ENCODE results near the gene ITGB8.
"Not testable (repeated sequence)": the region's sequence is repeated elsewhere in the genome, so short reads cannot be mapped to it uniquely, and the experiment has no call there.

ITGB8 gene

DNA sequence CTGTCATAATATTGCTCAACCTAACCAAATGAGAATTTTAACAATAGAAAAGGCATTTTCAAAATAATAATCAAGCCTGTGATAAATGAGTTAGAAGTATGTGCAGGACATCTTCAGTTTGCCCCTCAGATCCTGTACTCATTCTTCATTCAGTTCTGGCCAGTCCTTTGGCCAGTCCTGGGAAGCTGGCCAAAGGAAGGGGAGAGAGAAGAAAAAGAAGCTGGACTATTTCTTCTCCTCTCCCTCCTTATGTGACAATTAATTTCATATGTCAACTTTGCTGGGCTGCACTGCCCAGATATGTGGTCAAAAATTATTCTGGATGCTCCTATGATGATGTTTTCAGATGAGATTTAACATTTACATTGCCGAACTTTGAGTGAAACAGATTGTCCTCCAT is 31.6 kb upstream of the ITGB8 start:
- Histone ChIP-seq H3K4me3 (ENCODE audit: low read length in 2 of 2) (no peak overlapping the region), H3K23ac (ENCODE audit: low read depth, low read length, poor library complexity) (no peak overlapping the region), H2BK12ac (ENCODE audit: low read length) (no peak overlapping the region), H3K79me1 (ENCODE audit: low read depth, low read length) (no peaks in the 10 kb centered on the region), H3K4me1 (ENCODE audit: control insufficient read depth in 2 of 2, insufficient read depth in 1 of 2, low read depth in 1 of 2, low read length in 2 of 2) (no peaks in the 10 kb centered on the region), H4K91ac (ENCODE audit: low read depth, low read length, poor library complexity) (no peak overlapping the region), H3K9me3 (replicated peaks in 1 of 2; ENCODE audit: control insufficient read depth in 2 of 2, insufficient read depth in 1 of 2, low read depth in 1 of 2, low read length in 2 of 2) (peaks cover 0 to 8% of the 10 kb centered on the region in 2 donors), H3K36me3 (replicated peaks in 1 of 2; ENCODE audit: control insufficient read depth in 2 of 2, insufficient read depth in 2 of 2, low read length in 2 of 2) (no peaks in the 10 kb centered on the region), H2AK5ac (ENCODE audit: low read depth, low read length) (no peak overlapping the region), H2BK5ac (ENCODE audit: low read length) (no peak overlapping the region), H3K14ac (ENCODE audit: low read length) (no peak overlapping the region), H3K9ac (ENCODE audit: low read depth, low read length, poor library complexity) (no peak overlapping the region), H4K8ac (ENCODE audit: low read depth, low read length) (no peak overlapping the region), H3K18ac (ENCODE audit: low read length) (no peak overlapping the region), H2BK15ac (ENCODE audit: low read length) (no peak overlapping the region), H2BK120ac (ENCODE audit: low read depth, low read length) (no peak overlapping the region), H2AFZ (ENCODE audit: low read length) (no peak overlapping the region), H3K4ac (ENCODE audit: low read length) (no peak overlapping the region), H3K27me3 (ENCODE audit: control insufficient read depth in 3 of 3, insufficient read depth in 3 of 3, low read depth in 1 of 3, low read length in 3 of 3) (no peaks in the 10 kb centered on the region), H3K27ac (replicated peaks; ENCODE audit: low read length) (no peak overlapping the region), H3K4me2 (ENCODE audit: insufficient read depth, low read length, poor library complexity, severe bottlenecking) (no peak overlapping the region)
- no CpG with 5 or more reads among the region's 1 CpG for whole genome bisulfite sequencing, 2 donors (ENCODE audit: extremely low coverage in 2 of 2, insufficient read length in 2 of 2, insufficient replicate concordance in 1 of 2)
- no peak for DNase-seq (ENCODE audit: low spot score)

DNA sequence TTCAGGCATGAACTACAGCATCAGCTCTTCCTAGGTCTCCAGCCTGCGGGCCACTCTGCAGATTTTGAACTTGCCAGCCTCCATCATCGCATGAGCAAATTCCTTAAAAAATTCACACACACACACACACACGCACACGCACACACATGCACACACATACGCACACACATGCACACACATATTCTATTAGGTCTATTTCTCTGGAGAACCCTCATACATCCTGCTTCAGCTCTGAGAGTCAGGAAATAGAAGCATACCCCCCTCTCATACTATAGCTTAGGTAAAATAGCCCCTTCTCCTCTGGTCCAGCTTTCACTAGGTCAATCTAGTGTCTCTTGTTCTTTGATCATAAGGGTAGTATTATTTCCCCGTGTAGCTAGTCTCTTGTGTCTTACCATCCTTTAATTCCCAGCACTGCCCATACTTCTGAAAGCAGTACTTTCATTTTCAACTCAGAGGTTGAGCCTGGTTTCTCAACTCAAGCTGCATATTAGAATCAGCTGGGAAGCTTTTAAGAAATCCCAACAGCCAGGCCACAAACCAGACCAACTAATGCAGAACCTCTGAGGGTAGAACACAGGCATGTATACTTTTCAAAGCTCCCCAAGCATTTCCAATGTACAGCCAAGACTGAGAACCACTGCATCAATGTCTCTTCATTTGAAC is 30.9 kb upstream of the ITGB8 start:
- DNase-seq (ENCODE audit: low spot score) = no peak
- no peak overlapping the region for H3K23ac ChIP-seq (ENCODE audit: low read depth, low read length, poor library complexity)
- H2AFZ ChIP-seq (ENCODE audit: low read length) = no peak overlapping the region
- H2AK5ac ChIP-seq (ENCODE audit: low read depth, low read length) = no peak overlapping the region
- H3K18ac ChIP-seq (ENCODE audit: low read length) = no peak overlapping the region
- no peak overlapping the region for H2BK120ac ChIP-seq (ENCODE audit: low read depth, low read length)
- no peaks in the 10 kb centered on the region for H3K27me3 ChIP-seq (ENCODE audit: control insufficient read depth in 3 of 3, insufficient read depth in 3 of 3, low read depth in 1 of 3, low read length in 3 of 3)
- H3K4me3 ChIP-seq (ENCODE audit: low read length in 2 of 2) = no peak overlapping the region
- H2BK15ac ChIP-seq (ENCODE audit: low read length) = no peak overlapping the region
- H4K8ac ChIP-seq (ENCODE audit: low read depth, low read length) = no peak overlapping the region
- H3K9me3 ChIP-seq (replicated peaks in 1 of 2; ENCODE audit: control insufficient read depth in 2 of 2, insufficient read depth in 1 of 2, low read depth in 1 of 2, low read length in 2 of 2) = peaks cover 0 to 7% of the 10 kb centered on the region in 2 donors
- H3K27ac ChIP-seq (replicated peaks; ENCODE audit: low read length) = no peak overlapping the region
- no peaks in the 10 kb centered on the region for H3K4me1 ChIP-seq (ENCODE audit: control insufficient read depth in 2 of 2, insufficient read depth in 1 of 2, low read depth in 1 of 2, low read length in 2 of 2)
- H3K4ac ChIP-seq (ENCODE audit: low read length) = no peak overlapping the region
- no peak overlapping the region for H3K4me2 ChIP-seq (ENCODE audit: insufficient read depth, low read length, poor library complexity, severe bottlenecking)
- H4K91ac ChIP-seq (ENCODE audit: low read depth, low read length, poor library complexity) = no peak overlapping the region
- no peaks in the 10 kb centered on the region for H3K79me1 ChIP-seq (ENCODE audit: low read depth, low read length)
- no peak overlapping the region for H3K9ac ChIP-seq (ENCODE audit: low read depth, low read length, poor library complexity)
- 100% methylated on average over 2 of the region's 6 CpGs; no CpG with 5 or more reads in 1 of the 2 donors for WGBS, 2 donors (ENCODE audit: extremely low coverage in 2 of 2, insufficient read length in 2 of 2, insufficient replicate concordance in 1 of 2)
- no peak overlapping the region for H2BK5ac ChIP-seq (ENCODE audit: low read length)
- no peak overlapping the region for H2BK12ac ChIP-seq (ENCODE audit: low read length)
- H3K36me3 ChIP-seq (replicated peaks in 1 of 2; ENCODE audit: control insufficient read depth in 2 of 2, insufficient read depth in 2 of 2, low read length in 2 of 2) = no peaks in the 10 kb centered on the region
- H3K14ac ChIP-seq (ENCODE audit: low read length) = no peak overlapping the region

- Histone ChIP-seq H3K4me1 (ENCODE audit: control insufficient read depth in 2 of 2, insufficient read depth in 1 of 2, low read depth in 1 of 2, low read length in 2 of 2) (peaks cover 1 to 5% of the 10 kb centered on the region in 2 donors), H2BK12ac (ENCODE audit: low read length) (no peak overlapping the region), H3K27me3 (ENCODE audit: control insufficient read depth in 3 of 3, insufficient read depth in 3 of 3, low read depth in 1 of 3, low read length in 3 of 3) (no peaks in the 10 kb centered on the region), H2BK15ac (ENCODE audit: low read length) (no peak overlapping the region), H3K9ac (ENCODE audit: low read depth, low read length, poor library complexity) (no peak overlapping the region), H3K14ac (ENCODE audit: low read length) (no peak overlapping the region), H4K91ac (ENCODE audit: low read depth, low read length, poor library complexity) (no peak overlapping the region), H3K4me3 (ENCODE audit: low read length in 2 of 2) (no peak overlapping the region), H2AFZ (ENCODE audit: low read length) (no peak overlapping the region), H3K4ac (ENCODE audit: low read length) (no peak overlapping the region), H2BK5ac (ENCODE audit: low read length) (no peak overlapping the region), H3K18ac (ENCODE audit: low read length) (no peak overlapping the region), H3K9me3 (replicated peaks in 1 of 2; ENCODE audit: control insufficient read depth in 2 of 2, insufficient read depth in 1 of 2, low read depth in 1 of 2, low read length in 2 of 2) (no peaks in the 10 kb centered on the region), H3K23ac (ENCODE audit: low read depth, low read length, poor library complexity) (no peak overlapping the region), H4K8ac (ENCODE audit: low read depth, low read length) (no peak overlapping the region), H2AK5ac (ENCODE audit: low read depth, low read length) (no peak overlapping the region), H3K4me2 (ENCODE audit: insufficient read depth, low read length, poor library complexity, severe bottlenecking) (no peak overlapping the region), H3K79me1 (ENCODE audit: low read depth, low read length) (no peaks in the 10 kb centered on the region), H2BK120ac (ENCODE audit: low read depth, low read length) (no peak overlapping the region), H3K36me3 (replicated peaks in 1 of 2; ENCODE audit: control insufficient read depth in 2 of 2, insufficient read depth in 2 of 2, low read length in 2 of 2) (no peaks in the 10 kb centered on the region), H3K27ac (replicated peaks; ENCODE audit: low read length) (no peak overlapping the region)
- no peak for DNase-seq (ENCODE audit: low spot score)
- no CpG with 5 or more reads among the region's 4 CpGs for WGBS, 2 donors (ENCODE audit: extremely low coverage in 2 of 2, insufficient read length in 2 of 2, insufficient replicate concordance in 1 of 2)
These were observed 29.3 kb upstream of the ITGB8 start for GRCh38 chr7:20301311-20301939.

- H3K4me1 ChIP-seq (ENCODE audit: control insufficient read depth in 2 of 2, insufficient read depth in 1 of 2, low read depth in 1 of 2, low read length in 2 of 2) = peaks cover 4 to 12% of the 10 kb centered on the region in 2 donors
- not testable (repeated sequence) for H4K8ac ChIP-seq (ENCODE audit: low read depth, low read length); H3K4me2 ChIP-seq (ENCODE audit: insufficient read depth, low read length, poor library complexity, severe bottlenecking); H2BK12ac ChIP-seq (ENCODE audit: low read length); H3K27me3 ChIP-seq (ENCODE audit: control insufficient read depth in 3 of 3, insufficient read depth in 3 of 3, low read depth in 1 of 3, low read length in 3 of 3); DNase-seq (ENCODE audit: low spot score); H3K9me3 ChIP-seq (replicated peaks in 1 of 2; ENCODE audit: control insufficient read depth in 2 of 2, insufficient read depth in 1 of 2, low read depth in 1 of 2, low read length in 2 of 2); H4K91ac ChIP-seq (ENCODE audit: low read depth, low read length, poor library complexity); H3K18ac ChIP-seq (ENCODE audit: low read length); H3K4me3 ChIP-seq (ENCODE audit: low read length in 2 of 2); H2BK15ac ChIP-seq (ENCODE audit: low read length); H3K14ac ChIP-seq (ENCODE audit: low read length); H2BK120ac ChIP-seq (ENCODE audit: low read depth, low read length); H3K79me1 ChIP-seq (ENCODE audit: low read depth, low read length); H2BK5ac ChIP-seq (ENCODE audit: low read length); H3K36me3 ChIP-seq (replicated peaks in 1 of 2; ENCODE audit: control insufficient read depth in 2 of 2, insufficient read depth in 2 of 2, low read length in 2 of 2); H3K4ac ChIP-seq (ENCODE audit: low read length); H3K23ac ChIP-seq (ENCODE audit: low read depth, low read length, poor library complexity); H3K27ac ChIP-seq (replicated peaks; ENCODE audit: low read length); H2AK5ac ChIP-seq (ENCODE audit: low read depth, low read length); H3K9ac ChIP-seq (ENCODE audit: low read depth, low read length, poor library complexity); H2AFZ ChIP-seq (ENCODE audit: low read length)
- no CpG with 5 or more reads among the region's 16 CpGs for WGBS, 2 donors (ENCODE audit: extremely low coverage in 2 of 2, insufficient read length in 2 of 2, insufficient replicate concordance in 1 of 2)
These were observed 28.4 kb upstream of the ITGB8 start for GRCh38 chr7:20302300-20302699.

Measured in neuronal stem cell (in vitro differentiated cells).